CD4-positive, alpha-beta T cell treated with Interleukin-12 subunit alpha and Interleukin-12 subunit beta, for 1 hour (primary cell): ENCODE measurements around the gene COL1A2.

Experiments
- DNase-seq: peaks from one replicate; pipeline ENCODE4 v3.0.0-alpha.2; 2020

Gene COL1A2

GRCh38 chr7:94412762-94413322, 18.1 kb downstream of the COL1A2 start:
- DNase-seq = no peak

GRCh38 chr7:94414481-94414880, 19.8 kb downstream of the COL1A2 start:
- DNase-seq = no peak

- DNase-seq = no peak
Observed at GRCh38 chr7:94414980-94415379, 20.3 kb downstream of the COL1A2 start.

GRCh38 chr7:94417306-94417705, 22.6 kb downstream of the COL1A2 start:
- DNase-seq = no peak

- no peak for DNase-seq
Observed at GRCh38 chr7:94417901-94418300, 23.2 kb downstream of the COL1A2 start.

- DNase-seq = no peak
Observed at GRCh38 chr7:94418851-94419250, 24.2 kb downstream of the COL1A2 start.

GRCh38 chr7:94420328-94420727, 25.6 kb downstream of the COL1A2 start:
- no peak for DNase-seq

GRCh38 chr7:94421681-94422080, 27.0 kb downstream of the COL1A2 start:
- DNase-seq = no peak

- no peak for DNase-seq
Observed at GRCh38 chr7:94422136-94422535, 27.4 kb downstream of the COL1A2 start.

GRCh38 chr7:94422827-94423460, 28.2 kb downstream of the COL1A2 start:
- DNase-seq = no peak

GRCh38 chr7:94423863-94424735, 29.4 kb downstream of the COL1A2 start:
- DNase-seq = no peak

GRCh38 chr7:94425546-94425945, 30.9 kb downstream of the COL1A2 start:
- DNase-seq = no peak

- no peak for DNase-seq
Observed at GRCh38 chr7:94426980-94427875, 32.5 kb downstream of the COL1A2 start.

GRCh38 chr7:94429153-94429552, 34.5 kb downstream of the COL1A2 start:
- no peak for DNase-seq

GRCh38 chr7:94431176-94431575, 36.5 kb downstream of the COL1A2 start:
- DNase-seq = no peak

GRCh38 chr7:94431619-94432280, 37.1 kb downstream of the COL1A2 start:
- no peak for DNase-seq

GRCh38 chr7:94432281-94432670, 37.6 kb downstream of the COL1A2 start:
- no peak for DNase-seq

GRCh38 chr7:94432817-94433216, 38.1 kb downstream of the COL1A2 start:
- DNase-seq = no peak

GRCh38 chr7:94433224-94433623, 38.5 kb downstream of the COL1A2 start:
- DNase-seq = no peak

GRCh38 chr7:94434042-94434441, 39.3 kb downstream of the COL1A2 start:
- DNase-seq = no peak

- DNase-seq = peak; percentile 59
Observed at GRCh38 chr7:94436018-94436604, 41.4 kb downstream of the COL1A2 start.

GRCh38 chr7:94436700-94437099, 42.0 kb downstream of the COL1A2 start:
- no peak for DNase-seq
